ENCODE data around the gene SERPINB1. TPM values are rescaled to one million over a fixed set of nuclear protein-coding genes. Genes with fewer than 3 reads are reported as not detected.
A peak's percentile ranks its signal among the peaks of the same experiment; 100 is the strongest.

The SERPINB1 gene
- total and polyA plus RNA-seq, 9 of the 15 experiments (the other 6 are each of a cell fraction or from before 2014, with no cell fraction given) = 33.9 to 108 (median 63.8) TPM

GRCh38 chr6:2853769-2854395 is 12.2 kb upstream of the SERPINB1 start (continued):
- TF ChIP-seq ZNF318 (IDR thresholded peaks at IDR 0.05; ENCODE audit: borderline replicate concordance in 1 of 2, low read depth in 1 of 2) = 0 out of 4 replicates have a peak, but pooled peaks of 1 of the 2 experiments have one; percentile 20
- 0 out of 2 replicates have a peak, but pooled peaks have one; percentile 34 for TF ChIP-seq POLR2AphosphoS5 (IDR thresholded peaks at IDR 0.05; ENCODE audit: control insufficient read depth, insufficient read depth, low read depth, low read length)
- TF ChIP-seq CHD2 (IDR thresholded peaks at IDR 0.05; ENCODE audit: low read depth, low read length) = peak; percentile 38; the same call in 1 of the 2 replicates
- TF ChIP-seq HCFC1 (IDR thresholded peaks at IDR 0.05; ENCODE audit: low read depth, low read length) = peak; percentile 13; the same call in 1 of the 2 replicates
- TF ChIP-seq MEF2D (tag; conservative IDR thresholded peaks at IDR 0.05; ENCODE audit: low read depth) = peak; percentile 57; the same call in 1 of the 2 replicates
- TF ChIP-seq TEAD1 (CRISPR knock-in tag; IDR thresholded peaks at IDR 0.05) = peak; percentile 37 to 89; a peak in 3 of 4 replicates
- TF ChIP-seq PBX2 (CRISPR knock-in tag; IDR thresholded peaks at IDR 0.05; ENCODE audit: low read depth) = no peak
- peak; percentile 31; the same call in 1 of the 2 replicates for TF ChIP-seq PBX2 (tag; conservative IDR thresholded peaks at IDR 0.05; ENCODE audit: low read depth)
- peak; percentile 61 for TF ChIP-seq MAFF (IDR thresholded peaks at IDR 0.05; ENCODE audit: low read length)
- TF ChIP-seq BRD4 (IDR thresholded peaks at IDR 0.05) = peak; percentile 65; the same call in 1 of the 2 replicates
- no peak for TF ChIP-seq HES1 (IDR thresholded peaks at IDR 0.05; ENCODE audit: low read depth)
- TF ChIP-seq NR3C1 (CRISPR knock-in tag; IDR thresholded peaks at IDR 0.05) = no peak
- no peak for TF ChIP-seq NR2C1 (IDR thresholded peaks at IDR 0.05)
- peak; percentile 64 for TF ChIP-seq NR2C1 (tag; IDR thresholded peaks at IDR 0.05)
- peak; percentile 74 for TF ChIP-seq SOX6 (IDR thresholded peaks at IDR 0.05)
- TF ChIP-seq KHSRP (IDR thresholded peaks at IDR 0.05) = peak; percentile 62; the same call in 1 of the 2 replicates
- 0 out of 2 replicates have a peak, but pooled peaks have one; percentile 34 for TF ChIP-seq LEF1 (IDR thresholded peaks at IDR 0.05)
- peak; percentile 64; the same call in 1 of the 2 replicates for TF ChIP-seq ZNF165 (CRISPR knock-in tag; IDR thresholded peaks at IDR 0.05; ENCODE audit: borderline replicate concordance)
